GM18517 (cell line): ENCODE measurements around the gene MIEF2.

ENCODE experiments used
- ATAC-seq: cut with Tn5 transposase; IDR thresholded peaks from one replicate; pipeline ENCODE4 v1.9.1; 2021; ENCODE audit warnings: mild to moderate bottlenecking, moderate library complexity; ENCODE audit not compliant: unreplicated experiment

Gene MIEF2

GRCh38 chr17:18234853-18235380 is 25.5 kb upstream of the MIEF2 start:
- no peak for ATAC-seq

DNA sequence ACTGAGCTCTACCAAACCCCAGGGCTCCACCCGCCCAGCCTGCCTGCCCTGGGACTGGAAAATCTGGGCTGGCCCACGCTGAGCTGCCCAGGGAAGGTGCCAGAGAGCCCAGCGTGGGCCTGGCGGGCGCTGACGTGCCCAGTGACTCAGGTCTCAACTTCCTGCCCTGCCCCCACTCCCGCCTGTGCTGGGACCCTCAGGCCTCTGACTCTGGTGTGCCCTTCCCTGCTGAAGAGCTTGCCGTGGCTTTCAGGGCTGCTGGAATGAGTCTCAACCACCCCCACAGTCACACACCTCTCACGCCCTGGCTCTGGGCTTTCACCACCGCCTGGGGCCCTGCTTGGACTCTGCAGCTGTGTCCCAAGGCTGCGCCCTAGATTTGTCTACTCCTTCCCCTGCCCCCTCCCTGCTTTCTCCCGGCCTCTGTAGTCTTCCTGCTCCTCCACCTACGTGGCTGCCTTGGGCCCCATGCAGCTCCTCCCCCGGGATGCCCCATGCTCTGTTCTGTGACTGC is 24.7 kb upstream of the MIEF2 start:
- no peak for ATAC-seq

- ATAC-seq: no peak
Observed at GRCh38 chr17:18236494-18236893, 24.0 kb upstream of the MIEF2 start.

DNA sequence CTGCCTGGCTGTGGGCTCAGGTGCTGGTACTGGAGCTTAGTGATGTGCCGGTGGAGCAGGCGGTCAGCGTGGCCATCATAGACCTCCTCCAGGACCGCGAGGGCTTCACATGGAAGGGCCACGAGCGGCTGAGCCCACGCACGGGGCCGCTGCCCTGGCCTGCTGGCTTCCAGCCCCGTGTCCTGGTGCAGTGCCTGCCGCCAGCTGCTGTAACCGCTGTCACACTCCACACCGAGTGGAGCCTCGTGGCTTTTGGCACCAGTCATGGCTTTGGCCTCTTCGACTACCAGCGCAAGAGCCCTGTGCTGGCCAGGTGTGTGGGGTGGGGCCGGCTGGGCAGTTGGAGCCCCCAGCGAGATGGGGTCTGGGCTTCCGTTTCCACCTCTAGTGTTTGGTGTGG is 23.0 kb upstream of the MIEF2 start:
- no peak for ATAC-seq

DNA sequence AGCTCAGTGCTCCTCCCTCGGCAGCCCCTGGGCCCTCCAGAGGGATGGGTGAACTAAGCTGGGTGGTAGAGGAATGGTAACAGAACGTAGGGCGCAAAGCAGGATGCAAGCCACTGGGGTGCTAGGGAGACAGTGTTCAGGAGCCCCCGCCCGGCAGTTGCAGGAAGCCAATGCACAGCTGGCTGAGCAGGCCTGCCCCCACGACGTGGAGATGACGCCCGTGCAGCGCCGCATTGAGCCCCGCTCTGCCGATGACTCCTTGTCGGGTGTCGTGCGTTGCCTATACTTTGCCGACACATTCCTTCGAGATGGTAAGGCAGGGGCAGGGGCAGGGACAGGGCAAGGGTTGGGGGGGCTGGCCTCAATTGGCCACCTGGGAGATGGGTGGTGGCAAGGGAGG is 22.2 kb upstream of the MIEF2 start:
- no peak for ATAC-seq

GRCh38 chr17:18240449-18240848 is 20.0 kb upstream of the MIEF2 start:
- no peak for ATAC-seq

DNA sequence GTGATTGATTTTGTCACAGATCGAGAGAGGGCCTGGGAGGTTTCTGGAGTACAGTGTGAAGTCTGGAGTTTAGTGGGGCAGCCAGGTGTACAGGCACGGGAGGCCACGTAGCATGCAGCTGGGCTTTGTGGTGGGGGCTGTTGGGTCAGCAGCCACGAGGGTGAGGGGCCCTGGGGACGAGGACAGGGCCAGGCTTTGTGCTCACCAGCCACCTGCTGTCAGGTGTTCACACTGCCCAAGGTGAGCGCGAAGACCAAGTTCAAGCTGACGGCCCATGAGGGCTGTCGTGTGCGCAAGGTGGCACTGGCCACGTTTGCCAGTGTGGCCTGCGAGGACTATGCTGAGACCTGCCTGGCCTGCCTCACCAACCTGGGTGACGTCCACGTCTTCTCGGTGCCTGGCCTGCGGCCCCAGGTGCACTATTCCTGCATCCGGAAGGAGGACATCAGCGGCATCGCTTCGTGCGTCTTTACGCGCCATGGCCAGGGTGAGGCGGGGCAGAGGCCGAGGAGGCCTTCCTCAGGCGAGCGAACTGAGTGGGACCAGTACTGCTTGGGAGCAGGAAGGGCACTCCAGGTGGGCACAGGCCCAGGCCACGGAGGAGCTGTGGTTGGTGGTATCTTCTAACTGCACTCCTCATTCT is 19.1 kb upstream of the MIEF2 start:
- no peak for ATAC-seq

DNA sequence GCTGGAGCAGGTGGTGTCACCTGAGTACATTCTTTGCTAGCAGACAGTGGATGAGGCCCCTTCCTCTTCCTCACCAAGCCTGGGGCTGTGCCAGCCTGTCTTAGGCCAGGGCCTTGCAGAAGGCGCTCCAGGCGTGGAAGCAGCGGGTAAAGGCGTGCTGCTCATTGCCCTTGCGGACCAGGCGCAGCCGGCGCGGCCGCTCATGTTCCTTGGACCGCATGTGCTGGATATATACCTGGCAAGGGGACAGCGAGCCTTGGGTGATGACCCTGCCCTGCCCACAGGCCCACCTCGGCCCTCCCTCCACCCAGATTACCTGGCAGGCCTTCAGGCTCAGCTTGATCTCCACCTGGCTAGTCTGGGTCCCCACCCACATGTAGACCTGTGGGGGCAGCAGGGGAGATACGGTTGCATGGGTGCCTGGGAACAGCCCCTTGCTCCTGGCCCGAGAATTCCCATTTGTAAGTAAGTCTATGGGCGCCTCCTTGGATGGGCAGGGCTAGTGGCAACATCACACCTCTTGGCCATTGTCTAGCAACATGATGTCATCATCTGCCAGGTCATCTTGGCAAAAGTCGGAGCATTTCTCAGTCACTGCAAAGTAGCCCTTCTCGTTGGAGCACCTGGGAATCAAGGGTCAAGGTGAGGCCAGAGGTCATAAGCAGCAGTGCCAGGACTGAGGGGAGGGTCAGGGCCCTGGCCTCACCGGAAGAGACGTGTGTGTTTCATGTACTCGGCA is 15.3 kb upstream of the MIEF2 start:
- ATAC-seq: no peak

DNA sequence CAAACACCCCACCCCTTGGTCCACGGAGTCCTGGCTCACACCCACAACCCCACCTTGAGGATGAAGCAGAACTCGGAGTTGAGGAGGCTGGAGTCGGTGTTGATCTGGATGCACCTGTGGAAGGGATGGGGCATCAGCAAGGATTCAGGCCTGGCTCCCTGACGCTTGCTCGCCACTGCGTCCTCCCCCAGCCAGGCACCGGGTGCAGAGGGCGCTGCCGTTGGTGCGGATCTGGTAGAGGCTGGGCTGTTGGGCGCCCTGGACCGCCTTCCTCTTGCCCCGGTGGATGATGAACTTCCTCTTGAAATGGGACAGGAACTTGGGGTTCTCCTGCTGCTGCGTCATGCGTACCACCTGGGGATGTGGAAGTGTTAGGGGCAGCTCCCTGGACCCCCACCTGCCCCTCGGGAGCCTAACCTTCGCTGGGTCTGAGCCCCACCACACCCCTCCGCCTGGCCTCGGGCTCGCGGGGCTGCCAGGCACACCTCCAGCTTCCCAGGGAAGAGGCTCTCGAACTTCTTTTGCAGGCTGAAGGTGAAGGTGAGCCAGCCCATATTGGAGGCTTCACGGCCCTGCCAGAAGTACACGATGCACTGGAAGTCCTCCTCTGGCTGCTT is 14.2 kb upstream of the MIEF2 start:
- ATAC-seq: no peak

DNA sequence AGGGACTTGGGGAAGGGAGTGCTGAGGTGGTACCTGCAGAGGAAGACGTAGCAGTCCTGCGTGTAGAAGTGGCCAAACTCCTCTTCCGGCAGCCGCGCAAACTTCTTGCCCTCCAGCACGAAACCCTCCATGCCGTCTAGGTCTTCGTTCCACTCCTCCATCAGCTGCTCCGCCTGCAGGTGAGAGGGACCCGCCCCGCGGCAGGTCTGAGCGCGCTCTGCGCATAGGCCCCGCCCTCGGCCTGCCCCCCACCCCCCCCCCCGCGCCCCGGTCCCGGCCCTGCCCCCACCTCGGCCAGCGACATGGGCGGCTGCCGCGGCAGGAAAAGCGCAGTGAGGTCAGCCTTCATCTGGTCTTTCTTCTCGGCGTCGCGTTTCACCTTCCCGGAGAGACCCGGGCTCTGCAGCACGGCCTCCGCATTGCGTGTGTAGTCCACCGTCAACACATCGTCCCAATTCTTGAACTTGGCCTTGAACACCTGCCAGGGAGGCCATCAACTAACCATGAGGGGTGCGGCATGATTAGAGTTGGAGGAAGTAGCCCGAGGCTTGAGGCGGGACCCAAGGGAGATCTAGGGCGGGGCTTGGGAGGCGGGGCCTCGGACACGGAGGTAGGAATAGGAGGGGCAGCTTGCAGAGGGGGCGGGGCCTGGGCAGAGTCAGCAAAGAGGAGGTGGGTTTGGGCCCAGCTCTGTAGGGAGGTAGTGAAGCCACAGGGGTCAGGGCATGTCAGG is 13.4 kb upstream of the MIEF2 start:
- ATAC-seq: no peak

- no peak for ATAC-seq
Observed at GRCh38 chr17:18247613-18248001, 12.9 kb upstream of the MIEF2 start.

GRCh38 chr17:18248300-18248731 is 12.1 kb upstream of the MIEF2 start:
- ATAC-seq: no peak

- ATAC-seq: no peak
Observed at GRCh38 chr17:18248811-18249210, 11.7 kb upstream of the MIEF2 start.

- ATAC-seq: no peak
Observed at GRCh38 chr17:18250259-18250658, 10.2 kb upstream of the MIEF2 start.

DNA sequence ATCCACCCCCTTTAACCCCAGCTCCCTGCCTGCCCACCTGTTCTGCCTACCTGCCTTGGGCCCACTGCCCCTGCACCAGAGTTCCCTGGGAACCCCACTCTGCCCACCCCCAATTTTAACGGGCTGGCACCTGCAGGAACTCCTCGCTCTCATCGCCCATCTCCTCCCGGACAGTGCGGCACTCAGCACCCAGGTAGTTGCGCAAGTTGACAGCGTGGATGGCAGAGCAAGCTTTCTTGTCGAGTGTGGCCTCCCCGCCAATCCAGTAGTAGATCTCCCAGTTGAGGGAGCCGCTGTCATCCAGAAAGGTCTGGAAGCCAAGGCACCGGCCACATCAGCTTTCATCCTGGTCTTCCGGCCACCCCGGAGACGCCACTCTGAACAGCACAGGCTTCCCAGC is 9.8 kb upstream of the MIEF2 start:
- no peak for ATAC-seq

- no peak for ATAC-seq
Observed at GRCh38 chr17:18251204-18251603, 9.3 kb upstream of the MIEF2 start.

DNA sequence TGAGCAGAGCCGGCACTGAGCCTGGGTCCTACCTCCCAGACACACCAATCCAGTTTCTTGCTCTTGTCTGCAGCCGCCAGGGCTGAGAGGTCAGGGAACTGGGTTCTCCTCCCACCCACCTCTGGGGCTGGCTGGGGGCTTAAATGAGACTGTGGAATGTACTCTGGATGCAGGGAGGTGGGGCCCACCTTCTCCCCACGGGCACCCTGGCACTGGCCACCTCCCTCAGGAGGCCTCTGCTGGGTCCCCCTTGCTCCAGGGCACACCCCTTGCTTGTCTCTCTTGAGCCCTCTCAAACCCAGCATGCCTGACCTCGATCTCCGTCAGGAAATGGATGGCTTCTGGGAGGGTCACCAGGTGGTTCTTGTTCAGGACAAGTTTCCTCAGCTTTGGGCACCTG is 8.3 kb upstream of the MIEF2 start:
- no peak for ATAC-seq

GRCh38 chr17:18253187-18253884 is 7.1 kb upstream of the MIEF2 start:
- no peak for ATAC-seq

- no peak for ATAC-seq
Observed at GRCh38 chr17:18253947-18254821, 6.3 kb upstream of the MIEF2 start.
